Stimulated activated CD4-positive, alpha-beta T cell treated with anti-CD3 and anti-CD28 coated beads, Interleukin-4, amount 100 ng/mL, for 48 hours (primary cell): ENCODE data around the gene MGMT.

Experiments
- DNase-seq, 2 donors: peaks; one replicate each; pipeline ENCODE4 v3.0.0-alpha.2; 2020; ENCODE audit warnings: low read depth in 2 of 2

Gene MGMT

GRCh38 chr10:129542589-129542988, 75.5 kb downstream of the MGMT start:
- no peak for DNase-seq

- DNase-seq, result no peak
Observed at GRCh38 chr10:129544205-129545202, 77.5 kb downstream of the MGMT start.

GRCh38 chr10:129545261-129545660, 78.2 kb downstream of the MGMT start:
- DNase-seq, result no peak

- DNase-seq, result no peak
Observed at GRCh38 chr10:129546106-129546505, 79.1 kb downstream of the MGMT start.

GRCh38 chr10:129547608-129548007, 80.6 kb downstream of the MGMT start:
- no peak for DNase-seq

- no peak for DNase-seq
Observed at GRCh38 chr10:129548600-129548999, 81.6 kb downstream of the MGMT start.

- no peak for DNase-seq
Observed at GRCh38 chr10:129550076-129550475, 83.0 kb downstream of the MGMT start.

GRCh38 chr10:129550658-129551057, 83.6 kb downstream of the MGMT start:
- no peak for DNase-seq

GRCh38 chr10:129552119-129552518, 85.1 kb downstream of the MGMT start:
- no peak for DNase-seq

- DNase-seq, result no peak
Observed at GRCh38 chr10:129553928-129554327, 86.9 kb downstream of the MGMT start.

- no peak for DNase-seq
Observed at GRCh38 chr10:129556316-129556715, 89.3 kb downstream of the MGMT start.

GRCh38 chr10:129560361-129560760, 93.3 kb downstream of the MGMT start:
- no peak for DNase-seq

GRCh38 chr10:129562487-129562886, 95.4 kb downstream of the MGMT start:
- DNase-seq, result no peak

GRCh38 chr10:129564923-129565322, 97.9 kb downstream of the MGMT start:
- DNase-seq, result no peak

GRCh38 chr10:129568583-129569344, 101.7 kb downstream of the MGMT start:
- no peak for DNase-seq

GRCh38 chr10:129570185-129570584, 103.1 kb downstream of the MGMT start:
- DNase-seq, result no peak

GRCh38 chr10:129579228-129579627, 112.2 kb downstream of the MGMT start:
- DNase-seq, result no peak

- DNase-seq, result no peak
Observed at GRCh38 chr10:129580010-129580409, 113.0 kb downstream of the MGMT start.

- no peak for DNase-seq
Observed at GRCh38 chr10:129580901-129581300, 113.9 kb downstream of the MGMT start.

- no peak for DNase-seq
Observed at GRCh38 chr10:129581827-129582411, 114.9 kb downstream of the MGMT start.

- DNase-seq, result no peak
Observed at GRCh38 chr10:129583831-129584230, 116.8 kb downstream of the MGMT start.

- DNase-seq, result no peak
Observed at GRCh38 chr10:129586898-129587443, 119.9 kb downstream of the MGMT start.
